Measurements from ENCODE around the gene WASF2.
"Not testable (repeated sequence)": the region's sequence is repeated elsewhere in the genome, so short reads cannot be mapped to it uniquely, and the experiment has no call there.

Gene WASF2

DNA sequence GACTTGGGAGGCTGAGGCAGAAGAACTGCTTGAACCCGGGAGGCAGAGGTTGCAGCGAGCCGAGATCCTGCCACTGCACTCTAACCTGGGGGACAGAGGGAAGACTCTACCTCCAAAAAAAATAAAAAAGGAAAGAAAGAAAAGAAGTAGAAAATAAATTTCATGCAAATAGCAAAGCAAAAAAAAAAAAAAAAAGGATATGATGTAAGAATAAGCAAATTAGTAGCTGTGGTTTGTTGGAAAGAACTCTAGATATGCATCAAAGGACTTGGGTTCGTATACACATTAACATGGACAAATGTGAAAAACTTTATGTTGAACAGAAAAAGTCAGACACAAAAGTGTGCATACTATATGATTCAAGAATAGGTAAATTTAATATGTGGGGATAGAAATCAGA, 11.9 kb downstream of the WASF2 start:
- Histone ChIP-seq H3K36me3 (ENCODE audit: control insufficient read depth in 1 of 2, insufficient read depth in 2 of 2, low read length in 2 of 2) (no peaks in the 10 kb centered on the region), H3K9me3 (ENCODE audit: control insufficient read depth in 1 of 2, low read length in 2 of 2) (no peaks in the 10 kb centered on the region), H3K27me3 (ENCODE audit: control insufficient read depth in 1 of 2, insufficient read depth in 2 of 2, low read length in 2 of 2) (no peaks in the 10 kb centered on the region), H3K9ac (ENCODE audit: low read depth in 1 of 2, low read length in 2 of 2) (no peak overlapping the region), H3K27ac (ENCODE audit: low read depth, low read length) (no peak overlapping the region), H3K4me3 (ENCODE audit: low read depth in 1 of 2, low read length in 2 of 2) (no peak overlapping the region), H3K4me1 (ENCODE audit: control insufficient read depth in 1 of 2, insufficient read depth in 2 of 2, low read length in 2 of 2) (peaks cover 7 to 15% of the 10 kb centered on the region in 2 donors)

DNA sequence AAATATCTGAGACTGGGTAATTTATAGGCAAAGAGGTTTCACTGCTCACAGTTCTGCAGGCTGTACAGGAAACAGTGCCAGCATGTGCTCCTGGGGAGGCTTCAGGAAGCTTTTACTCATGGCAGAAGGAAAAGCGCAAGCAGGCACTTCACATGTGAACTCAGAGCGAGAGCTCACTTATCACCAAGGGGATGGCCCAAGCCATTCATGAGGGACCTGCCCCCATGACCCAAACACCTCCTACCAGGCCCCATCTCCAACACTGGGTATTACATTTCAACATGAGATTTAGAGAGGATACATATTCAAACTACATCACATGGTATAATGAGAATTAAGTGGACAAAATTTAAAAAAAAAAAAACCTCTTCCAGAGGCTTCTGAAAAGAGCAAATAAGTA, 13.7 kb downstream of the WASF2 start:
- H3K4me1 ChIP-seq (ENCODE audit: control insufficient read depth in 1 of 2, insufficient read depth in 2 of 2, low read length in 2 of 2), result peaks cover 7 to 12% of the 10 kb centered on the region in 2 donors

DNA sequence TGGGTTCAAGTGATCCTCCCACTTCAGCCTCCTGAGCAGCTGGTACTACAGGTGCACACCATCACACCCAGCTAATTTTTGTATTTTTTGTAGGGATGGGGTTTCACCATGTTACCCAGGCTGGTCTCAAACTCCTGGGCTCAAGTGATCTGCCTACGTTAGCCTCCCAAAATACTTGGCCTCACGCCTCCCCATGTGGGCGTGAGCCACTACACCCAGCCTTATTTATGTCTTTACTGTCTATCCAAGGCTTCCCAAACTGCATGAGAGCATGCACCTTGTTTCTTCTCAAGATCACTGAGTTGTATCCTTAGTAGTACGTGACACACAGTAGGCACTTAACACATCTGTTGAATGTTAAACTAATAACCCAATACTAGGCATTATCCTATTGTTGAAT, 14.2 kb downstream of the WASF2 start:
- Histone ChIP-seq H3K9me3 (ENCODE audit: control insufficient read depth in 1 of 2, low read length in 2 of 2) (no peaks in the 10 kb centered on the region), H3K4me3 (ENCODE audit: low read depth in 1 of 2, low read length in 2 of 2) (no peak overlapping the region), H3K4me1 (ENCODE audit: control insufficient read depth in 1 of 2, insufficient read depth in 2 of 2, low read length in 2 of 2) (peaks cover 7 to 12% of the 10 kb centered on the region in 2 donors), H3K36me3 (ENCODE audit: control insufficient read depth in 1 of 2, insufficient read depth in 2 of 2, low read length in 2 of 2) (no peaks in the 10 kb centered on the region), H3K27ac (ENCODE audit: low read depth, low read length) (no peak overlapping the region), H3K27me3 (ENCODE audit: control insufficient read depth in 1 of 2, insufficient read depth in 2 of 2, low read length in 2 of 2) (no peaks in the 10 kb centered on the region), H3K9ac (ENCODE audit: low read depth in 1 of 2, low read length in 2 of 2) (no peak overlapping the region)

More for the DNA sequence above, 13.7 kb downstream of the WASF2 start:
- Histone ChIP-seq H3K27ac (ENCODE audit: low read depth, low read length) (no peak overlapping the region), H3K36me3 (ENCODE audit: control insufficient read depth in 1 of 2, insufficient read depth in 2 of 2, low read length in 2 of 2) (no peaks in the 10 kb centered on the region), H3K27me3 (ENCODE audit: control insufficient read depth in 1 of 2, insufficient read depth in 2 of 2, low read length in 2 of 2) (no peaks in the 10 kb centered on the region), H3K9me3 (ENCODE audit: control insufficient read depth in 1 of 2, low read length in 2 of 2) (no peaks in the 10 kb centered on the region), H3K4me3 (ENCODE audit: low read depth in 1 of 2, low read length in 2 of 2) (no peak overlapping the region), H3K9ac (ENCODE audit: low read depth in 1 of 2, low read length in 2 of 2) (no peak overlapping the region)

DNA sequence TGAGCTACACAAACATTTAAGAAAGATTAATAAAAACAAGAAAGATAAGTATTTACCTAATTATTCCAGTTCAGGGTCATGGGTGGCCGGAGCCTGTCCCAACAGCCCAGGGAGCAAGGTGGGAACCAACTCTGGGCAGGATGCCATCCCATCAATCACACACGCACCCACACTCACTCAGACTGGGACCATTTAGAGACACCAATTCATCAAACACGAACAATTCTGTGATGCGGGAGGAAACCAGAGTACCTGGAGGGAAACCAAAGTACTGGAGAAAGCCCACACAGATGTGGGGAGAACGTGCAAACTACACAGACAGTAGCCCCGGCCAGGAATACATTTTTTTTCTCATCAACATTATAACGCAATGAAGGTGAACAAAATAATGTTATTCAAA, 16.2 kb downstream of the WASF2 start:
- Histone ChIP-seq H3K9me3 (ENCODE audit: control insufficient read depth in 1 of 2, low read length in 2 of 2) (no peaks in the 10 kb centered on the region), H3K27ac (ENCODE audit: low read depth, low read length) (no peak overlapping the region), H3K36me3 (ENCODE audit: control insufficient read depth in 1 of 2, insufficient read depth in 2 of 2, low read length in 2 of 2) (peaks cover 4% of the 10 kb centered on the region in 2 donors), H3K4me1 (ENCODE audit: control insufficient read depth in 1 of 2, insufficient read depth in 2 of 2, low read length in 2 of 2) (peaks cover 7 to 12% of the 10 kb centered on the region in 2 donors), H3K4me3 (ENCODE audit: low read depth in 1 of 2, low read length in 2 of 2) (no peak overlapping the region), H3K9ac (ENCODE audit: low read depth in 1 of 2, low read length in 2 of 2) (no peak overlapping the region), H3K27me3 (ENCODE audit: control insufficient read depth in 1 of 2, insufficient read depth in 2 of 2, low read length in 2 of 2) (no peaks in the 10 kb centered on the region)

DNA sequence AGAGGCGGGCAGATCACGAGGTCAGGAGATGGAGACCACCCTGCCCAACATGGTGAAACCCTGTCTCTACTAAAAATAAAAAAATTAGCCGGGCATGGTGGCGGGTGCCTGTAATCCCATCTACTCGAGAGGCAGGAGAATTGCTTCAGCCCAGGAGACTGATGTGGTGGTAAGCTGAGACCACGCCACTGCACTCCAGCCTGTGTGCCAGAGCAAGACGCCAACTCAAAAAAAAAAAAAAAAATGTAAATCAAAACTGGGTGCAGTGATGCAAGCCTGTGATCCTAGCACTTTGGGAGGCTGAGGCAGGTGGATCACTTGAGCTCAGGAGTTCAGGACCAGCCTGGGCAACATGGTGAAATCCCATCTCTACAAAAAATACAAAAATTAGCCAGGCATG, 17.9 kb downstream of the WASF2 start:
- not testable (repeated sequence) for H3K36me3 ChIP-seq (ENCODE audit: control insufficient read depth in 1 of 2, insufficient read depth in 2 of 2, low read length in 2 of 2); H3K4me3 ChIP-seq (ENCODE audit: low read depth in 1 of 2, low read length in 2 of 2); H3K27ac ChIP-seq (ENCODE audit: low read depth, low read length); H3K9me3 ChIP-seq (ENCODE audit: control insufficient read depth in 1 of 2, low read length in 2 of 2); H3K9ac ChIP-seq (ENCODE audit: low read depth in 1 of 2, low read length in 2 of 2); H3K27me3 ChIP-seq (ENCODE audit: control insufficient read depth in 1 of 2, insufficient read depth in 2 of 2, low read length in 2 of 2)
- peaks cover 7 to 12% of the 10 kb centered on the region in 2 donors for H3K4me1 ChIP-seq (ENCODE audit: control insufficient read depth in 1 of 2, insufficient read depth in 2 of 2, low read length in 2 of 2)

DNA sequence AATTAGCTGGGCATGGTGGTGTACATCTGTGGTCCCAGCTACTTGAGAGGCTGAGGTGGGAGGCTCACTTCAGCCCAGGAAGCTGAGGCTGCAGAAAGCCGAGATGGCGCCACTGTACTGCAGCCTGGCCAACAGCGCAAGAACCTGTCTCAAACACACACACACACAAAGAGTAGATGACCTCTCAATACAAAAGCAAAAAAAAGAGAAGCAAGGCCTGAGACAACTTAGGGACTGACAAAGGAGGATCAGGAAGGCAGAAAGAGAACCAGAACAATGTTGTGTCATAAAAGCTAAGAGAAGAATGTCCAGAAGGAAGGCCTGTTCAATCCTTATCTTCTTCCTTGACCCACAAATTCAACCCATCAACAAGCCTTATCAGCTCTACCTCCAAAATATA, 18.5 kb downstream of the WASF2 start:
- Histone ChIP-seq H3K4me3 (ENCODE audit: low read depth in 1 of 2, low read length in 2 of 2) (no peak overlapping the region), H3K27me3 (ENCODE audit: control insufficient read depth in 1 of 2, insufficient read depth in 2 of 2, low read length in 2 of 2) (no peaks in the 10 kb centered on the region), H3K27ac (ENCODE audit: low read depth, low read length) (no peak overlapping the region), H3K9ac (ENCODE audit: low read depth in 1 of 2, low read length in 2 of 2) (no peak overlapping the region), H3K4me1 (ENCODE audit: control insufficient read depth in 1 of 2, insufficient read depth in 2 of 2, low read length in 2 of 2) (peaks cover 2 to 12% of the 10 kb centered on the region in 2 donors), H3K36me3 (ENCODE audit: control insufficient read depth in 1 of 2, insufficient read depth in 2 of 2, low read length in 2 of 2) (peaks cover 4 to 5% of the 10 kb centered on the region in 2 donors), H3K9me3 (ENCODE audit: control insufficient read depth in 1 of 2, low read length in 2 of 2) (no peaks in the 10 kb centered on the region)

DNA sequence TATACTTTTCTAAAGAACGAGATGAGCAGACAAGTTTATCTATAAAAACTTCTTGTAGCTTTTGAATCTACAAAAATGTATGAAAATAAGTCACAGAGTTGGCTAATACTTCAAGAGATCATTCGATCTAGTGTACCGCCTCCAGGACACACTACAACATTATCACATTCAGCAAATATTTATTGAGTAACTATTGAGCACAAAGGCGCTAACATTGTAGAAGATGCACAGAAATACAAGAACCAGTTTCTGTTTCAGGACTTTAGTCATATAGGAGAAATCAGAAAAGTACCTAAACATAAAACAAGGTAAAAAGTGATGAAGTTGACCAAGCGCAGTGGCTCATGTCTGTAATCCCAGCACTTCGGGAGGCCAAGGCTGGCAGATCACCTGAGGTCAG, 20.6 kb downstream of the WASF2 start:
- Histone ChIP-seq H3K27ac (ENCODE audit: low read depth, low read length) (no peak overlapping the region), H3K9ac (ENCODE audit: low read depth in 1 of 2, low read length in 2 of 2) (no peak overlapping the region), H3K36me3 (ENCODE audit: control insufficient read depth in 1 of 2, insufficient read depth in 2 of 2, low read length in 2 of 2) (peaks cover 4 to 9% of the 10 kb centered on the region in 2 donors), H3K4me1 (ENCODE audit: control insufficient read depth in 1 of 2, insufficient read depth in 2 of 2, low read length in 2 of 2) (peaks cover 0 to 10% of the 10 kb centered on the region in 2 donors), H3K4me3 (ENCODE audit: low read depth in 1 of 2, low read length in 2 of 2) (no peak overlapping the region), H3K27me3 (ENCODE audit: control insufficient read depth in 1 of 2, insufficient read depth in 2 of 2, low read length in 2 of 2) (no peaks in the 10 kb centered on the region), H3K9me3 (ENCODE audit: control insufficient read depth in 1 of 2, low read length in 2 of 2) (no peaks in the 10 kb centered on the region)

DNA sequence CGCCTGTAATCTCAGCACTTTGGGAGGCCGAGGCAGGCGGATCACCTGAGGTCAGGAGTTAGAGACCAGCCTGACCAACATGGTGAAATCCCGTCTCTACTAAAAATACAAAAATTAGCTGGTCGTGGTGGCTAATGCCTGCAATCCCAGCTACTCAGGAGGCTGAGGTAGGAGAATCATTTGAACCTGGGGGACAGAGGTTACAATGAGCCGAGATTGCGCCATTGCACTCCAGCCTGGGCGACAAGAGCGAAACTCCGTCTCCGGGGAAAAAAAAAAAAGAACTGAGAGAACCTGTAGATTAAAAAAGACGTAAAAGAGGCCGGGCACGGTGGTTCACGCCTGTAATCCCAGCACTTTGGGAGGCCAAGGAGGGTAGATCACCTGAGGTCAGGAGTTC, 21.6 kb downstream of the WASF2 start:
- H3K4me1 ChIP-seq (ENCODE audit: control insufficient read depth in 1 of 2, insufficient read depth in 2 of 2, low read length in 2 of 2); H3K9ac ChIP-seq (ENCODE audit: low read depth in 1 of 2, low read length in 2 of 2); H3K27me3 ChIP-seq (ENCODE audit: control insufficient read depth in 1 of 2, insufficient read depth in 2 of 2, low read length in 2 of 2); H3K27ac ChIP-seq (ENCODE audit: low read depth, low read length); H3K9me3 ChIP-seq (ENCODE audit: control insufficient read depth in 1 of 2, low read length in 2 of 2); H3K36me3 ChIP-seq (ENCODE audit: control insufficient read depth in 1 of 2, insufficient read depth in 2 of 2, low read length in 2 of 2); H3K4me3 ChIP-seq (ENCODE audit: low read depth in 1 of 2, low read length in 2 of 2): not testable (repeated sequence)

DNA sequence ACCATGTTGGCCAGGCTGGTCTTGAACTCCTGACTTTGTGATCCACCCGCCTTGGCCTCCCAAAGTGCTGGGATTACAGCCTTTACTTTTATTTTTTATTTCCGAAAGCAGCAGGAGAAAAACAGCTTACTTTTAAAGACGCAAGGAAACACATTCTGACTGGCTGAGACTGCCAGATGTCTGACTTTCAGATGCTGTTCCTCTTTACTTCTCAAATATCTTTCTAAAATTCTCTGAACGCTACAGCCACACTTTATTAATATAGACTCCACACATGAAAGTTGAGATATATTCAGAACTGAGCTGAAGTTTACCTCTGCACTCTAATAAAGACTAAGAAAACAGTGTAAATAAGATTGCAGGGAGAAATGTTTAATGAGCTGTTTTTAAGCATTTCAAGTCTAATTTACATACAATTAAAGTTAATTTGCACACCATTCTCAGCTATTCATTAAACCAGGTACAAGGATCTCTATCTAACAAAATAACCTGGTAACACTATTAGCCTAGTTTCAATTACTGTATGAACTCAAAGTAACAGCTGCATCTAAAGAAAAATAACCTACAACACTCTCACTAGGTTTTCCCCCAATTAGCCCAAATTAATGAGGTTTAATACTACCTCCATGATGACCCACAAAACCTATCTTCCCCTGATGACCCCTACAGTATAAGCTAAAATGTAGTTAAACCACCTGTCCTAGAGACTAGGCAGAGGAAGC, 24.9 kb downstream of the WASF2 start:
- Histone ChIP-seq H3K36me3 (ENCODE audit: control insufficient read depth in 1 of 2, insufficient read depth in 2 of 2, low read length in 2 of 2) (peaks cover 4 to 9% of the 10 kb centered on the region in 2 donors), H3K9me3 (ENCODE audit: control insufficient read depth in 1 of 2, low read length in 2 of 2) (no peaks in the 10 kb centered on the region), H3K4me3 (ENCODE audit: low read depth in 1 of 2, low read length in 2 of 2) (no peak overlapping the region), H3K9ac (ENCODE audit: low read depth in 1 of 2, low read length in 2 of 2) (no peak overlapping the region), H3K4me1 (ENCODE audit: control insufficient read depth in 1 of 2, insufficient read depth in 2 of 2, low read length in 2 of 2) (peaks cover 0 to 4% of the 10 kb centered on the region in 2 donors), H3K27me3 (ENCODE audit: control insufficient read depth in 1 of 2, insufficient read depth in 2 of 2, low read length in 2 of 2) (no peaks in the 10 kb centered on the region), H3K27ac (ENCODE audit: low read depth, low read length) (no peak overlapping the region)

DNA sequence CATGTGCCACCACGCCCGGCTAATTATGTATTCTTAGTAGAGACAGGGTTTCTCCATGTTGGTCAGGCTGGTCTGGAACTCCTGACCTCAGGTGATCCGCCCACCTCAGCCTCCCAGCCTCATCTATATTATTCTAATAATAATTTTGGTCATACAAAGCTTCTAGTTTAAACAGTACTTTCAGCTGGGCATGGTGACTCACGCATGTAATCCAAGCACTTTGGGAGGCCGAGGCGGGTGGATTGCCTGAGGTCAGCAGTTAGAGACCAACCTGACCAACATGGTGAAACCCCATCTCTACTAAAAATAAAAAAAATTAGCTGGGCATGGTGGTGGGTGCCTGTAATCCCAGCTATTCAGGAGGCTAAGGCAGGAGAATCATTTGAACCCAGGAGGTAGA, 26.1 kb downstream of the WASF2 start:
- H3K9me3 ChIP-seq (ENCODE audit: control insufficient read depth in 1 of 2, low read length in 2 of 2); H3K36me3 ChIP-seq (ENCODE audit: control insufficient read depth in 1 of 2, insufficient read depth in 2 of 2, low read length in 2 of 2); H3K27ac ChIP-seq (ENCODE audit: low read depth, low read length); H3K4me3 ChIP-seq (ENCODE audit: low read depth in 1 of 2, low read length in 2 of 2); H3K4me1 ChIP-seq (ENCODE audit: control insufficient read depth in 1 of 2, insufficient read depth in 2 of 2, low read length in 2 of 2); H3K27me3 ChIP-seq (ENCODE audit: control insufficient read depth in 1 of 2, insufficient read depth in 2 of 2, low read length in 2 of 2); H3K9ac ChIP-seq (ENCODE audit: low read depth in 1 of 2, low read length in 2 of 2): not testable (repeated sequence)

DNA sequence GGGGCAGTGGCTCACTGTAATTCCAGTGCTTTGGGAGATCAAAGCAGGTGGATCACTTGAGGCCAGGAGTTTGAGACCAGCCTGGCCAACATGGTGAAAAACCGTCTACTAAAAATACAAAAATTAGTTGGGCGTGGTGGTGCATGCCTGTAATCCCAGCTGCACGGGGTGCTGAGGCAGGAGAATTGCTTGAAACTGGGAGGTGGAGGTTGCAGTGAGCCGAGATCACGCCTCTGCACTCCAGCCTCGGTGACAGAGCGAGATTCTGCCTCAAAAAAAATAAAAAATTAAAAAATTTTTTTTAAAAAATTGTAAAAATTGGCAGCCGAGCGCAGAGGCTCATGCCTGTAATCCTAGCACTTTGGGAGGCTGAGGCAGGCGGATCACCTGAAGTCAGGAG, 31.4 kb downstream of the WASF2 start:
- not testable (repeated sequence) for H3K36me3 ChIP-seq (ENCODE audit: control insufficient read depth in 1 of 2, insufficient read depth in 2 of 2, low read length in 2 of 2); H3K27ac ChIP-seq (ENCODE audit: low read depth, low read length); H3K9ac ChIP-seq (ENCODE audit: low read depth in 1 of 2, low read length in 2 of 2); H3K4me3 ChIP-seq (ENCODE audit: low read depth in 1 of 2, low read length in 2 of 2); H3K9me3 ChIP-seq (ENCODE audit: control insufficient read depth in 1 of 2, low read length in 2 of 2); H3K27me3 ChIP-seq (ENCODE audit: control insufficient read depth in 1 of 2, insufficient read depth in 2 of 2, low read length in 2 of 2); H3K4me1 ChIP-seq (ENCODE audit: control insufficient read depth in 1 of 2, insufficient read depth in 2 of 2, low read length in 2 of 2)
